NCI-H2227 (cell line): ENCODE measurements around the gene LMBRD2.
A peak's percentile ranks its signal among the peaks of the same experiment; 100 is the strongest.
"Not testable (repeated sequence)": the region's sequence is repeated elsewhere in the genome, so short reads cannot be mapped to it uniquely, and the experiment has no call there.

Experiments used
- DNase-seq: peaks from one replicate; lab custom pipeline; 2025; ENCODE audit not compliant: unreplicated experiment; lab: John Stamatoyannopoulos, UW

LMBRD2 gene

GRCh38 chr5:36151434-36152323 is at the start of gene LMBRD2, which contains the start of gene SKP2:
TSS of gene LMBRD2 (minus strand) at chr5:36151887. CDS start at chr5:36143349, 8,538 bp downstream.
TSS of gene SKP2 (plus strand) at chr5:36152111. CDS start at chr5:36152263, 152 bp downstream.
- peak; percentile 100 for DNase-seq

DNA sequence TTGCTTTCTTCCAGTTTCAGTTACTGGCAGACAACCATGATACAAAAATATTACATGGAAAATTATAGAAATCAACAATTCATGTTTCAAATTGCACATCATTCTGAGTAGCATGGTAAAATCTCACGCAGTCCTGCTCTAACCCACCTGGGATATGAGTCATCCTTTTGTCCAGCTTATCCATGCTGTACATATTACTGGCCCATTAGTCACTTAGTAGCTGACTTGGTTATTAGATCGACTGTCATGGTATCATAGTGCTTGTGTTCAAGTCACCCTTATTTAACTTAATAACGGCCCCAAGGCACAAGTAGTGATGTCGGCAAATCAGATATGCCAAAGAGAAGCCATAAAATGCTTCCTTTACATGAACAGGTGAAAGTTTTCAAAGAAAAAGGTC is 48.8 kb upstream of the LMBRD2 start:
- DNase-seq = no peak

GRCh38 chr5:36199620-36200019 is 47.9 kb upstream of the LMBRD2 start:
- no peak for DNase-seq

GRCh38 chr5:36198783-36199182 is 47.1 kb upstream of the LMBRD2 start:
- not testable (repeated sequence) for DNase-seq

DNA sequence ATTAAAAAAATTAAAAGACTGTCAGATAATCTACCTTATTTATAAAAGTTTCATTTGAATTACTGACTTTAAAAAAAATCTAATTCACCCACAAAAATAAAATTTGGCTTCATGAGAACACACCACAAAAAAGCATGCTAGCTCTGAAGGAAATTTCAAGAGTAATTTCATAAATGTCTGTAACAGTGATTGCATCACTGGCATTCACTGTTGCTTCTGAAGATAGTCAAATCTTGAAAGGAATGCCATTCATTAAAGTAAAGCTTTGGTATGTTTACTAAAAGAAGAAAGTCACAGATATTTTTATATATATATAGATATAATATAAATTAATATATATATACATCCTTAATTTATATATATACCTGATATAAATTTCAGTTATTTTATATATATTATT is 46.6 kb upstream of the LMBRD2 start:
- no peak for DNase-seq

- no peak for DNase-seq
Observed at GRCh38 chr5:36193746-36194145, 42.1 kb upstream of the LMBRD2 start.

- DNase-seq = not testable (repeated sequence)
Observed at GRCh38 chr5:36184408-36184807, 32.7 kb upstream of the LMBRD2 start.

DNA sequence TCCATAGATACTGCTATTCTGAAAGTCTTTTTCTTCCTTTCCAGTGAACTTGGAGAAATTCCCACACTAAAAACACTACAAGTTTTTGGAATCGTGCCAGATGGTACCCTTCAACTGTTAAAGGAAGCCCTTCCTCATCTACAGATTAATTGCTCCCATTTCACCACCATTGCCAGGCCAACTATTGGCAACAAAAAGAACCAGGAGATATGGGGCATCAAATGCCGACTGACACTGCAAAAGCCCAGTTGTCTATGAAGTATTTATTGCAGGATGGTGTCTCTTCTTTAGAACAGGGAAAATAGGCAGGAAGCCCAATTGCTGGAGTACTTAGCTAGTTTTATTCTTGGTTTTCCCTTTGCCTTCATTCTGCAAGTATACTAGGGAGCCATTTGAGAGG is 30.1 kb upstream of the LMBRD2 start:
- no peak for DNase-seq

- DNase-seq = no peak
Observed at GRCh38 chr5:36180556-36181350, 29.1 kb upstream of the LMBRD2 start.

- DNase-seq = no peak
Observed at GRCh38 chr5:36179950-36180349, 28.3 kb upstream of the LMBRD2 start.

DNA sequence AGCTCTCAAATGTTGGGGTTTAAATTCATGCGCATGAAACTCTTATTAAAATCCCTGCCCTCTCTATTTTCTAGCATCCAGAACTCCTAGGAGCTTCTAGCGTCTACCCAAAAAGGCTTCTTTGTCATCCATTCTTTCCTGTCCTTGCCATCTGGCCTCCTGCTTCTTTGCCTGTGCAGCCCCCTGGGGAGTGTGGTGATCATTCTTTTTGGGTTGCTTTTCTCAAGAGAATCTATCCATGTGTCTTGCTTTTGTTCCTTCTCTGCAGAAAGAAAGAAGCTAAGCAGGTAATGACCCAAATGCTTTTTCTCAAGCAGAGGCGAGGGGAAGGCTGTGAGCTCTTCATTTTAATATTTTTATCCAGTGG is 26.8 kb upstream of the LMBRD2 start:
- no peak for DNase-seq

GRCh38 chr5:36177715-36178523 is 26.2 kb upstream of the LMBRD2 start:
- peak; percentile 33 for DNase-seq

DNA sequence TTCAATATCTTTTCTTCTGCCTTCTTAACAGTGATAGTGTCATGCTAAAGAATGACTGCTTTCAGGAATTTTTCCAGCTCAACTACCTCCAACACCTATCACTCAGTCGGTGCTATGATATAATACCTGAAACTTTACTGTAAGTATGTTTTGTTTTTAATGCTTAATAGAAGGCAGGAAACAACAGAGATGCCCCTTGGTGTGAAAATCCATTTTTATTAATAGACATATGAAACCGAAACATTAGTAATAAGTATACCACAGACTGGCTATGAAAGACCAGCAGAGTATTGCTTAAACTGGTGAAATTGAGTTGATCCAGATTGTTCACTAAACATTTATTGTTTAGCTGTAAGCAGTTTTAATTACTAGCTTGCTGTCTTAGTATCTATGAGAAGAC is 25.5 kb upstream of the LMBRD2 start:
- DNase-seq = no peak

- DNase-seq = no peak
Observed at GRCh38 chr5:36175043-36175442, 23.4 kb upstream of the LMBRD2 start.

DNA sequence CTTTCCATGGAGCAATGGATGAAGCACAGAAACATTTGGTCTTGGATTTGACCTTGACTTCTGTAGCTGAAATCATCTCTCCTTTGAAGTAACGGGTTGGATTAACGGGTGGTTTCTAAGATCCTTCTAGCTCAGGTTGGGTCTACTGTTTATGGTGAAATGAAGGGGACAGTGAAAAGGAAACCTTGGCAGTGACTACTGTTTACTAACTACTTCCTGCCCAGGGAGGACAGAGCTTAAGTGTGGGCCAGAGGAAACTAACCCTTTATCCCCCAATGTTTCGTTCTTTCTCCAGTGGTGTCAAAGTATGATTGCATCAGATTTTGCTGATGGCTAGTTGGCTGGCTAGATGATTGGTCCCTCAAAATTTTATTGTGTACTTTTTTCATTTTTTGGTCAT is 22.4 kb upstream of the LMBRD2 start:
- DNase-seq = no peak

GRCh38 chr5:36173426-36173825 is 21.7 kb upstream of the LMBRD2 start:
- no peak for DNase-seq

- no peak for DNase-seq
Observed at GRCh38 chr5:36172599-36172998, 20.9 kb upstream of the LMBRD2 start.

DNA sequence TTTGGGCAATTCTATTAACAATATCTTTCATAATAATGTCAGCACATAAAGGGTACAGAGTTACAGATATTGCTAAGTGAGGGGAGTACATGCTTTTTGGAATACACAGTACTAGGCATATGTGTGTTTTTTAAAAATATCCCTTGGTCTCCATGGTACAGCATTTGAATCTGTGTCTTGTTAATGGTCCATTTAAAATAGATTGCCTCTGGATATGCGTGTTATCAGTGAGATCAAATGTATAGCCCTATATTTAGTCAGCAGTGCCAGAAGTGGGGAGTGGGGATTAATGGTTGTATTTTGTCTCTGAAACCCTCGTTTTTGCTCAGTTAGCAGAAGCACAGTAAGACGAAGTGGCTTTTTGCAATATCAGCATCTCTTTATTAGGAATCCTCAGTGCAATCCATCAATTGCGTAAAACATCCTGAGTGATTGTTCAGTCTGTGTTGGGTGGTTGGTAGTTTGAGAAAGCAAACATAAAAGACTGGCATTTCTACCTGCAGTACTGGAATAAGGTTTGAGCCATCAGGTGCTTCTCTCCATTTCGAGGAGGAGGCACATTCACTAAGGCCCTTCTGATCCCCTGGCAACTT is 19.2 kb upstream of the LMBRD2 start:
- no peak for DNase-seq

- DNase-seq = no peak
Observed at GRCh38 chr5:36168737-36169136, 17.1 kb upstream of the LMBRD2 start.

DNA sequence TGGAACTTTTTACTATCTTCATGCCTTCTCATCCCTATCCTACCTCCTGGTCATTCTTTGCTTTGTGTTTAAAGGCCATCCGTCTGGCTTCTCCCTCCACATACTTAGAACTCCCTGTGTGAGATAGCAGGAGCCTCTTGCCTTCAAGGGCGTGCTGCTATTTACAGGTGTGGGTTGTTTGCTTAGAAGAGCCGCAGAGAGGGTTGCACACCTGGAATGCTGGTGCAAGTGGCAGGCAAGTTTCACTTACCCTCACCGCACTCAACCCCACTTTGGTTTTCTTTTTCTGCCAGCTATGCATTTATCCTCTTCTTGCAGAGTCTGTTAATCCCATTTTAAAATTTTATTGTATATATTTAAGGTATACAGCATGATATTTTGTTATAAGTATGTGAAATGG is 12.8 kb upstream of the LMBRD2 start:
- DNase-seq = no peak
